ENCODE data around the gene TMEM150A.

DNA sequence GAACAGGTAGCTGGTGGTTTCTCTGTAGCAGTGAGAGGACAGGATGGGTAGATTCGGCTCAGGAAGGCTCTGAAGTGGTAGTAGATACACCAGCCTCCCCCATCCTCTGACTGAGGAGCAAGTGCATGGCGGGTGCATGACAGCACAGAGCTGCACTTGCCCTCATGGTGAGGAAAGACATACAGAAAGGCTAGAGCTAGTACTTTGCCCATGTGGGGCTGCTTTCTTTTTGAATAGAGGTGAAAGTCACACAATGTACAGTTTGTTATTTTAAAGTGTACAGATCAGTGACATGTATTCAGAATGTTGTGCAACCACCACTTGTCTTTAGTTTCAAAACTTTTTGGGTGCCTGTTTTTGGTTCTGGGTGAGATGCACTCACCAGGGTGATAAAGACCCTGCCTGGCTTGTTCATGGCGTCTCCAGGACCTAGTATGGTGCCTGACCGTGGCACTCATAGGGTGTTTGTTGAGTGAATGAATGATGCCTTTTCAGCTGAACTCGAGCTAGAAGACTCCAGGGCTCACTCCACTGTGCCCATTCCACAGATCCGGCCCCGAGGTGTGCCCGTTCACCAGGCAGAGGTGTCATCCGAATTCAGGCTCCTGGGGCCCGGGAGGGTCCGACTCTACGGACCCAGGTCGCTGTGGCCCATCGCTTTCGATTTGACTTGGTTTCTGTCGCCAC lies 18.7 kb downstream of the TMEM150A start:
- TF ChIP-seq POLR2A (IDR thresholded peaks at IDR 0.05) (no peak), EP300 (IDR thresholded peaks at IDR 0.05) (no peak)
- TF ChIP-seq, protein P1, sequence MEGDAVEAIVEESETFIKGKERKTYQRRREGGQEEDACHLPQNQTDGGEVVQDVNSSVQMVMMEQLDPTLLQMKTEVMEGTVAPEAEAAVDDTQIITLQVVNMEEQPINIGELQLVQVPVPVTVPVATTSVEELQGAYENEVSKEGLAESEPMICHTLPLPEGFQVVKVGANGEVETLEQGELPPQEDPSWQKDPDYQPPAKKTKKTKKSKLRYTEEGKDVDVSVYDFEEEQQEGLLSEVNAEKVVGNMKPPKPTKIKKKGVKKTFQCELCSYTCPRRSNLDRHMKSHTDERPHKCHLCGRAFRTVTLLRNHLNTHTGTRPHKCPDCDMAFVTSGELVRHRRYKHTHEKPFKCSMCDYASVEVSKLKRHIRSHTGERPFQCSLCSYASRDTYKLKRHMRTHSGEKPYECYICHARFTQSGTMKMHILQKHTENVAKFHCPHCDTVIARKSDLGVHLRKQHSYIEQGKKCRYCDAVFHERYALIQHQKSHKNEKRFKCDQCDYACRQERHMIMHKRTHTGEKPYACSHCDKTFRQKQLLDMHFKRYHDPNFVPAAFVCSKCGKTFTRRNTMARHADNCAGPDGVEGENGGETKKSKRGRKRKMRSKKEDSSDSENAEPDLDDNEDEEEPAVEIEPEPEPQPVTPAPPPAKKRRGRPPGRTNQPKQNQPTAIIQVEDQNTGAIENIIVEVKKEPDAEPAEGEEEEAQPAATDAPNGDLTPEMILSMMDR (IDR thresholded peaks at IDR 0.05): no peak
